Measurements from ENCODE around the gene PFKL.

DNA sequence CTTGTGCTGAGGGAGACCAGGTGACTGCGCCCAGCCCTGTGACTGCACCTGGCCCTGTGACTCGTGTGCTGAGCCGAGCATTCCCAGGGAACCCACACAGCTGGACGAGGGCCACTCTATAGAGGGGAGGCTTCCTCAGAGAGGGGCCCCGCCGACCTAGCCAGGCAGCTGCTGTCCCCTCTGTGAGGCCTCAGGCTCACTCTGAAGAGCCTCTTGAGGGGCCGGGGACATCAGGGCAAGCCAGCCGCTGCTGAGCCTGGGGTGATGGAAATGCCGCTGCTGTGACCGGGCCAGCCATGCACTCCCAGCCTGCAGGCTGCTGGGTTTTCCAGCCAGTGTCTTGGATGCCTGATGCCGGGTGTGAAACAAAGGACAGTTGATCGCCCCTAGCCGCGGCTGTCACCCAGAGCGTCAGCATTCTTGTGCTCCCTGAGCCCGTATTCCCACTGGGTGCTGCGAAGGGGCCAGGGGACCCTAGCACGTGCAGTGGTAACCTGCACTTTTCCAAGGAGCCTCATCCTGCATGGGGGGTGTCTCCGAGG is 17.5 kb downstream of the PFKL start:
- TF ChIP-seq, protein P1, sequence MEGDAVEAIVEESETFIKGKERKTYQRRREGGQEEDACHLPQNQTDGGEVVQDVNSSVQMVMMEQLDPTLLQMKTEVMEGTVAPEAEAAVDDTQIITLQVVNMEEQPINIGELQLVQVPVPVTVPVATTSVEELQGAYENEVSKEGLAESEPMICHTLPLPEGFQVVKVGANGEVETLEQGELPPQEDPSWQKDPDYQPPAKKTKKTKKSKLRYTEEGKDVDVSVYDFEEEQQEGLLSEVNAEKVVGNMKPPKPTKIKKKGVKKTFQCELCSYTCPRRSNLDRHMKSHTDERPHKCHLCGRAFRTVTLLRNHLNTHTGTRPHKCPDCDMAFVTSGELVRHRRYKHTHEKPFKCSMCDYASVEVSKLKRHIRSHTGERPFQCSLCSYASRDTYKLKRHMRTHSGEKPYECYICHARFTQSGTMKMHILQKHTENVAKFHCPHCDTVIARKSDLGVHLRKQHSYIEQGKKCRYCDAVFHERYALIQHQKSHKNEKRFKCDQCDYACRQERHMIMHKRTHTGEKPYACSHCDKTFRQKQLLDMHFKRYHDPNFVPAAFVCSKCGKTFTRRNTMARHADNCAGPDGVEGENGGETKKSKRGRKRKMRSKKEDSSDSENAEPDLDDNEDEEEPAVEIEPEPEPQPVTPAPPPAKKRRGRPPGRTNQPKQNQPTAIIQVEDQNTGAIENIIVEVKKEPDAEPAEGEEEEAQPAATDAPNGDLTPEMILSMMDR (IDR thresholded peaks at IDR 0.05), result no peak
- TF ChIP-seq, protein P2, sequence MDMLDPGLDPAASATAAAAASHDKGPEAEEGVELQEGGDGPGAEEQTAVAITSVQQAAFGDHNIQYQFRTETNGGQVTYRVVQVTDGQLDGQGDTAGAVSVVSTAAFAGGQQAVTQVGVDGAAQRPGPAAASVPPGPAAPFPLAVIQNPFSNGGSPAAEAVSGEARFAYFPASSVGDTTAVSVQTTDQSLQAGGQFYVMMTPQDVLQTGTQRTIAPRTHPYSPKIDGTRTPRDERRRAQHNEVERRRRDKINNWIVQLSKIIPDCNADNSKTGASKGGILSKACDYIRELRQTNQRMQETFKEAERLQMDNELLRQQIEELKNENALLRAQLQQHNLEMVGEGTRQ (CRISPR knock-in tag; IDR thresholded peaks at IDR 0.05), result no peak

All from WTC11 (cell line).